Femur (tissue), 1 donor: ENCODE data around the gene OR6J1.
"Not testable (repeated sequence)": the region's sequence is repeated elsewhere in the genome, so short reads cannot be mapped to it uniquely, and the experiment has no call there.

Experiments used
- DNase-seq: peaks from one replicate; pipeline ENCODE4 v3.0.0-alpha.2; 2017

Gene OR6J1

DNA sequence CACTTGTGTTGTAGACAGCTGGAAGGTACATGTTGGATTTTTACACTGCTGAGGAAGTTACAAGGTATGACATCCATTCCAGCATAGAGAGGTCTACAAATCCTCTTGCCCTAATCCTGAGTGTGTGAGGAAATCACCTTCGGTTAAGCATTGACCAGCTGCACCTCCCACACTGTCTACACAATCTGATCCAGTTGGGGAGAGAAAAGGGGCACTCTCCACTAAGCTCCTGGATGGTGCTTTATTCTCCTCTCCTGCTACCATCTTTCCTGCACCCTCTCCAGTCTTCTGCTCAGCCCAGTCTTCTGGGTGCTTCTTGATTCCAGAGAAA is at the start of gene OR6J1:
TSS of gene OR6J1 (minus strand) at position 48 of the 331 bp plus-strand sequence. CDS start 9,541 bp downstream, outside the sequence.
- DNase-seq: no peak

- no peak for DNase-seq
These were observed 48.0 kb upstream of the OR6J1 start for GRCh38 chr14:22692194-22692593.

- DNase-seq: no peak
These were observed 47.0 kb upstream of the OR6J1 start for GRCh38 chr14:22691171-22691570.

DNA sequence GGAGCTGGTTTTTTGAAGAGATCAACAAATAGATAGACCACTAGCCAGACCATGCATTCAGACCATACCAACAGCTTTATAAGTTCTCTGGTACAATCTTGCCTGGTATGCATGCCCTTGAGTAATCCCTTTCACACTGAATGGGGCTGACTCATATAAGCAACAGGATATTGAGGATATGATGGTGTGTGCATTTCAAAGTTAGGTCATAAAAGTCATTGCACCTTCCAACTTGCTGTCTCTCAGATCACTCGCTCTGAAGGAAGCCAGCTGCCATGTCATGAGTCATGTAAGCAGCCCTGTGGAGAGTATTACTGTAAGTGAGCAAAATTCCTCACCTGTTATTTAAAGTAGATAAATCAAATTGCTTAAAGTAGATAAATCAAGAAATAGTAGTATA is 45.0 kb upstream of the OR6J1 start:
- no peak for DNase-seq

DNA sequence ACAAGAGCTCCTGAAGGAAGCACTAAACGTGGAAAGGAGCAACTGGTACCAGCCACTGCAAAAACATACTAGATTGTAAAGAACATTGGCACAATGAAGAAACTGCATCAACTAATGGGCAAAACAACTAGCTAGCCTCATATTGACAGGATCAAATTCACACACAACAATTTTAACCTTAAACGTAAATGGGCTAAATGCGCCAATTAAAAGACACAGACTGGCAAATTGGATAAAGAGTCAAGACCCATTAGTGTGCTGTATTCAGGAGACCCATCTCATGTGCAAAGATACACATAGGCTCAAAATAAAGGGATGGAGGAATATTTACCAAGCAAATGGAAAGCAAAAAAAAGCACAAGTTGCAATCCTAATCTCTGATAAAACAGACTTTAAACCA is 43.8 kb upstream of the OR6J1 start:
- not testable (repeated sequence) for DNase-seq

DNA sequence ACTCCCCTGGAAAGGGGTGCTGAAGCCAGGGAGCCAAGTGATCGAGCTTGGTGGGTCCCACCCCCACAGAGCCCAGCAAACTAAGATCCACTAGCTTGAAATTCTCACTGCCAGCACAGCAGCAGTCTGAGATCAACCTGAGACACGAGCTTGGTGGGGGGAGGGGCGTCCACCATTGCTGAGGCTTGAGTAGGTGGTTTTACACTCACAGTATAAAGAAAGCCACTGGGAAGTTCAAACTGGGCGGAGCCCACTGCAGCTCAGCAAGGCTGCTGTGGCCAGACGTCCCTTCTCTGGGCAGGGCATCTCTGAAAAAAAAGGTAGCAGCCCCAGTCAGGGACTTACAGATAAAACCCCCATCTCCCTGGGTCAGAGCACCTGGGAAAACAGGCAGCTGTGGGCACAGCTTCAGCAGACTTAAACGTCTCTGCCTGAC is 42.0 kb upstream of the OR6J1 start:
- not testable (repeated sequence) for DNase-seq

- DNase-seq: no peak
These were observed 41.3 kb upstream of the OR6J1 start for GRCh38 chr14:22685467-22685866.

DNA sequence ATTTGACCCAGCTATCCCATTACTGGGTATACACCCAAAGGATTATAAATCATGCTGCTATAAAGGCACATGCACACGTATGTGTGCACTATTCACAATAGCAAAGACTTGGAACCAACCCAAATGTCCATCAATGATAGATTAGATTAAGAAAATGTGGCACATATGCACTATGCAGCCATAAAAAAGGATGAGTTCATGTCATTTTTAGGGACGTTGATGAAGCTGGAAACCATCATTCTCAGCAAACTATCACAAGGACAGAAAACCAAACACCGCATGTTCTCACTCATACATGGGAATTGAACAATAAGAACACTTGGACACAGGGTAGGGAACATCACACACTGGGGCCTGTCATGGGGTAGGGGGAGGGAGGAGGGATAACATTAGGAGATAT is 39.3 kb upstream of the OR6J1 start:
- not testable (repeated sequence) for DNase-seq

DNA sequence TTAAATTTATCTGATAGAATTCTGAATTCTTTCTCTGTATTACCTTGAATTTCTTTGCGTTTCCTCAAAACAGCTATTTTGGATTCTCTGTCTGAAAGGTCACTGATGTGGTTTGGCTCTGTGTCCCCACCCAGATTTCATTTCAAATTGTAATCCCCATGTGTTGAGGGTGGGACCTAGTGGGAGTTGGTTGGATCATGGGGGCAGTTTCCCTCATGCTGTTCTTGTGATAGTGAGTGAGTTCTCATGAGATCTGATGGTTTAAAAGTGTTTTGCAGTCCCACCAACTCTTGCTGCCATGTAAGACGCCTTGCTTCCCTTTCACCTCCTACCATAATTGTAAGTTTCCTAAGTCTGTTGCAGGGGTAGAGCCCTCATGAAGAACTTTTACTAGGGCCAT is 34.1 kb upstream of the OR6J1 start:
- no peak for DNase-seq

DNA sequence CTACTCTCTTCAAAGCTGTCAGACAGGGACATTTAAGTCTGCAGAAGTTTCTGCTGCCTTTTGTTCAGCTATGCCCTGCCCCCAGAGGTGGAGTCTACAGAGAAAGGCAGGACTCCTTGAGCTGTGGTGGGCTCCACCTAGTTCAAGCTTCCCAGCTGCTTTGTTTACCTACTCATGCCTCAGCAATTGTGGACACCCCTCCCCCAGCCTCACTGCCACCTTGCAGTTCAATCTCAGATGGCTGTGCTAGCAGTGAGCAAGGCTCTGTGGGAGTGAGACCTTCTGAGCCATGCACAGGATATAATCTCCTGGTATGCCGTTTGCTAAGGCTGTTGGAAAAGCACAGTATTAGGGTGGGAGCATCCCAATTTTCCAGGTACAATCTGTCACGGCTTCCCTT is 33.4 kb upstream of the OR6J1 start:
- DNase-seq: not testable (repeated sequence)

DNA sequence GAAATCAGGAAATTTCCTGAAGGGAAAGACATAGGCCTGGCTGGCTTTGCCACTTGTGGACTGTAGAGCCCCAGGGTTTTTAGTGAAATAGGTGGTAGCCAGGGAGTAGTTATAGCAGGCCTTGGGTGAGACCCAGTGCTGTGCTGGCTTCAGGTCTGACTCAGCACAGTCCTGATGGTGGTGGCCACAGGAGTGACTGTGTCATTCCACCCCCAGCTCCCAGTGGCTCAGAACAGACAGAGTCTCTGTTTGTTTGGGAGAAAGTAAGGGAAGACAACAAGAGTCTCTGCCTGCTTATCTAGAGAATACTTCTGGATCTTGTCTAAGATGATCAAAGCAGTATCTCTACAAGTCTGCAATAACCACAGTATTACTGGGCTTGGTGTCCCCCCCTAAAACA is 27.5 kb upstream of the OR6J1 start:
- DNase-seq: no peak

DNA sequence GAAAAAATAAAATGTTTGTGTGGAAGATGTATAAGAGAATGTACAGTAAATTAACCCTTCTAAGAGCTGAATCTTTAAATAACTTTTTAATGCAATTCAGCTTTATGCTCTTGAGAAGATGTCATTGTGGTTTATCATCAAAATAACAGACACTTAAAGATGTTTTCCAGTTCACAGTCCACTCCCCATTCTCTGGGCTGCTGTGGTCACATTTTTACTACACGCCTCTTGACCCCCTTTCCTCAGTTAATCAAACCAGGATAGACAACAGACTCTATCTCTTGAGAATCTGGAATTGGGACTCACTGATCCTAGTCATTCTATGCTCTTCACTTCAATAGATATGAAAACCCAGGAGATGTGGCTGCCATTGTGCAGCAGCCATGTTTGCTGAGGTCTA is 24.7 kb upstream of the OR6J1 start:
- DNase-seq: no peak

DNA sequence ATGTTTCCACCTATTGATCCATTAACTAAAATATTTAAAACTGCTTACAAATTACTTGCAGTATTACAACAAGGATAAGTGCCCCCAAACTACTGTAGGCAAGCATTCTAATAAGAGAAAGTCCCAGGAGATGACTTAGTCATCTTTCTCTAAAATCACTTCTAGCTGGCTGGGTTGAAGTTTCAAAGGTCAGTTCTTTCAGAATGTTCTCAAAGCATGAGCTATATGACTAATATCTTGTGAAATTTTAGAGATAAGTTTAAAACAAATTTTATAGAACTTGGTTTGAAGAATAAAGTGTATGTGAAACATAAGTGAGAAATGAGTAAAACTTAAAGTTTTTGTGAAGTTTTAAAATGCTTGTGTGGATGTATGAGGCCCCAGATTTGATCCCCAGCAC is 24.3 kb upstream of the OR6J1 start:
- no peak for DNase-seq

- no peak for DNase-seq
These were observed 23.7 kb upstream of the OR6J1 start for GRCh38 chr14:22667881-22668280.

GRCh38 chr14:22666203-22666893 is 22.2 kb upstream of the OR6J1 start:
- DNase-seq: no peak

DNA sequence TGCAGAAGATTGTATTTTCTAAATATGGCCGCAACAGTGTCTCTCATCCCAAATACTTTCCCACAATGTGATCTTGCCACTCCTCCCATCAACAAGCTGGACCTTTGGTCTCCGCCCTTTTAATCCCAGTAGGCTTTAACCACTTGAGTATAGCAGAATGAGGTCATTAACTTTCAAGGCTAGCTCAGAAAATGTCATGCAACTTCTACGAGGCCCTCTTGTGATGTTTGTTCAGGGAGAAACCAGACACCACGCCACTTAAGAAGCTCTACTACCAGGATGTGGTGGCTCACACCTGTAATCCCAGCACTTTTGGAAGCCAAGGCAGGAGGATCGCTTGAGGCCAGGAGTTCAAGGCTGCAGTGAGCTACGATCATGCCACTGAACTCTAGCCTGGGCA is 20.1 kb upstream of the OR6J1 start:
- DNase-seq: no peak

DNA sequence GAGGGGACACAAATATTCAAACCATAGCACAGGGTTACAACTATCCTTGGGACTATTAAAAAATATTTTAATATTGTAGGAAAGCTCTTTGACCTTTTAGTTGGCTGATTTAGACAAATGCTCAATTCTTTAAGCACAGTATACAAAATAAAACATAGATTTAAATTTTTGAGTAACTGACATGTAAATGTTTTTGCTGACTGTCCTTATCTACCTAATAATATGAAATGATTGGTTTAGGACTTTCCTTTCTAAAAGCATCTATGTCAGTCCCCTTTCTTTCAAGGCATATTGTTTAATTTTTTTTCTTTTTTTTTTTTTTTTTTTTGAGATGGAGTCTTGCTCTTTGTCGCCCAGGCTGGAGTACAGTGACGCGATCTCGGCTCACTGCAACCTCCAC is 16.5 kb upstream of the OR6J1 start:
- DNase-seq: no peak

DNA sequence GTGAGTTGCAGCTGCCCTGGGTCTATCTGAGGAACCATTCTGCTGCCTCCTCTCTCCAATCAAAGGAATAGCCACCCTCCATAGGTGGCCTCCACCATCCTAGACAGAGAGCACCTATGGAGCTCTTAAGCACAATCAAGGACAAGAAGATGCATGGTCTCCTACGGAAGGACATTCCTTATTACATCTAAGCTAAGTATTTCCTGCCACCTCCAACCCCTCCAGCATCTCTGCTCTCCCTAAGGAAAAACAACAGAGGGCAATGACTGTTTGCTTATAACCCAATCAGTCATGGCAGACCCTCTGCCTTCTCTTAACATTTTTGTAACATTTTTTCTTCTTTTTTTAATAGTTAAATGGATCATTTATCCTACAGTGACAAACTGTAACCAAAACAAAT is 14.8 kb upstream of the OR6J1 start:
- DNase-seq: no peak

DNA sequence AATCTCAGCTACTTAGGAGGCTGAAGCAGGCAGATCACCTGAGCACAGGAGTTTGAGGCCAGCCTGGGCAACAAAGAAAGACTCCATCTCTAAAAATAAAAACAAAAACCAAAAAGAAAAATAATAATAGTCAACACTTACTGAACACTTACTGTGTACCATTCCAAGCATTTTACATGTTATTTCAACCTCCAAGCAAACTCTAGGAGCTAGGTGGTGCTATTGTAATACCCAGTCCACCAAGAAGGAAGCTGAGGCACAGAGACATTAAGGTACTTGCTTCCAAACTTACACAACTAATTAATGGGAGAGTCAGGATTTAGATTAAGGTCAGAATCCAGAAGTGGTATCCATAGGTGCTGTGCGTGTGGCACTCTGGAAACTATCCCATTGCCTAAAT is 13.7 kb upstream of the OR6J1 start:
- no peak for DNase-seq

- no peak for DNase-seq
These were observed 13.0 kb upstream of the OR6J1 start for GRCh38 chr14:22656945-22657731.

DNA sequence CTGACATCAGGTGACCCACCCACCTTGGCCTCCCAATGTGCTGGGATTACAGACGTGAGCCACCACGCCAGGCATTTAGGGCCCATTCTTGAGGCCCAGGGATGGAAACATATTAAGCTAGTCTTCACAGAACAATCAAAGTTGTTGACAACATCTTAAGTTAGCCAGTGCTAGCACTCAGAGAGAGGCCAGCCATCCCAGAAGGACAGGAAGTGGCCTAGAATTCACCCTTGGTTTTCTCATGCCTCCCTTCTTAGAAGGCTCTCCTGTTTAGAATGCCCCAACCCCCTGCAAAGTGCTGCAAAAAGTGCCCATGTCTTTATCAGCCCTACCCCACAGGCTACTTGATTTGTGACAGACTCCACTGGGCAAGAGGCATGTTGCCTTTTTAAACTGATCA is 12.1 kb upstream of the OR6J1 start:
- no peak for DNase-seq

GRCh38 chr14:22653012-22653621 is 9.0 kb upstream of the OR6J1 start:
- peak; percentile 63 for DNase-seq

GRCh38 chr14:22651586-22651985 is 7.4 kb upstream of the OR6J1 start:
- DNase-seq: no peak

- DNase-seq: no peak
These were observed 6.9 kb upstream of the OR6J1 start for GRCh38 chr14:22650960-22651521.
